Glomerular endothelial cell (primary cell): Measurements from ENCODE around the gene CYP2C8. TPM values are rescaled to one million over a fixed set of nuclear protein-coding genes. Genes with fewer than 3 reads are reported as not detected.
"Not testable (repeated sequence)": the region's sequence is repeated elsewhere in the genome, so short reads cannot be mapped to it uniquely, and the experiment has no call there.

Source experiments
- DNase-seq: peaks from one replicate; pipeline ENCODE4 v3.0.0-alpha.2; 2011; ENCODE audit warnings: low read depth, low spot score; ENCODE audit errors: extremely low read depth
- total RNA-seq: library from RNA; depleted of rRNA; stranded (reverse); fragments of >200 nt; gene quantifications from 2 replicates; pipeline ENCODE4 v1.2.3, GENCODE V29; 2015

CYP2C8 gene
- 0.34 TPM in 1 of 2 replicates, not detected in the other for total RNA-seq

DNA sequence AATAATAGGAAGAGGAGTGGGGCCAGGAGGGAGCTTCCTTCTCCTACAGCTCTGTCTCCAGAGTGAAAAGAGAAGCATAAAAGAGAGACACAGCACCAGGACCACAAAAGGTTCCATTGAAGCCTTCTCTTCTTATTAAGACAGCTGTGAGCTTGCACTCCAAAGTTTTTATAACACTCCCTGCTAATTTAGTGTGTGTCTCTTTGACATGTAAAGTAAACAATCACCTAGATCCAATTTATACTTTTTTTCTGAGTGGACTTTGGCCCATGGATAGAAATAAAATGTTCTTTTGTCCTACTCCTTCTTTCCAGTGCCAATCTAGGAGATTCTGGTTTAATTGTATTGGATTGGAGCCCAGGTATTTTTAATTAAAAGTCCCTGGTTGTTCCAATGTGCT lies at the start of gene CYP2C8:
Gene CYP2C8 (minus strand): TSS at position 212 of the 400 bp plus-strand sequence. CDS start 95 bp downstream, at position 117.
- no peak for DNase-seq

DNA sequence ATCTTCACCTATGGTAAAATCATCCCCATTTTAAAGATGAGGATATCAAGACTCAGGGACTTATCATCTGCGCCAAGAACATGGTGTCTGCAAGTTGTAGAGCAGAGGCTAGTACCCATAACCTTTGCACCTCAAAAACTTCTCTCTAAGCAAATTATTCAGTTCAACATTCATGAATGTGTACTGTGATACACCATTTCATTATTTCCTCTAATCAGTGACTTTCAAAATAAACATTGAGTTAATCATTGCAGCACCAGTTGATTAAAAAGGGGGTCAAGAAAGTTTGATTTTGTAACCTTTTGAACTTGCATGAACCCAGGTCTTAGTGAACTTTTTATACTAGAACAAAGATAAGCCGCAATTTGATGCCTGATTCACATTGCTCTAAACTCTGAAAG lies 47.6 kb upstream of the CYP2C8 start:
- DNase-seq = no peak

DNA sequence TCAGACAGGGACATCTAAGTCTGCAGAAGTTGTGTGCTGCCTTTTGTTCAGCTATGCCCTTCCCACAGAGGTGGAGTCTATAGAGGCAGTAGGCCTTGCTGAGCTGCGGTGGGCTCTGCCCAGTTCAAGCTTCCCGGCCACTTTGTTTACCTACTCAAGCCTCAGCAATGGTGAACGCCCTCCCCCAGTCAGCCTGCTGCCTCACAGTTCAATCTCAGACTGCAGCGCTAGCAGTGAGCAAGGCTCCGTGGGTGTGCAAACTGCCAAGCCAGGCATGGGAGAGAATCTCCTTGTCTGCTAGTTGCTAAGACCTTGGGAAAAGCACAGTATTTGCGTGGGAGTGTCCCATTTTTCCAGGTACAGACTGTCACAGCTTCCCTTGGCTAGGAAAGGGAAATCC lies 41.5 kb upstream of the CYP2C8 start:
- not testable (repeated sequence) for DNase-seq

DNA sequence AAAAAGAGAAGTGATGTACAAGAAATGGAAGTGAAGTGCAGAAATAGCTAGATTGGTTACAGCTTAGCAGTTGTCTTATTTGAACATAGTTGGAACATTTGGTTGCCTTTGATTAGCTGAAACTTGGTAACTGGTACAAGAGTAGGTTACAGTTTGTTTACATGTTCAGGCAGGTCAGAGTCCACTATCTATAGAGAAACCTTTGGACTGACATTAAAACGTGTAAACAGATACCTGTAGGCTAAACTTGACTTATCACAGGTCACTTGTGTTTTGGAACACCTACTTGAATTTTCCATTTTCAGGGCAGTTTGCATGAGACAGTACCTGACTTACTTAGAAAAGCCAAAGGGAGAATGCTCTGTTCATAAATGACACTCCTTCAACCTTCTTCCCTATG lies 28.5 kb upstream of the CYP2C8 start:
- no peak for DNase-seq

DNA sequence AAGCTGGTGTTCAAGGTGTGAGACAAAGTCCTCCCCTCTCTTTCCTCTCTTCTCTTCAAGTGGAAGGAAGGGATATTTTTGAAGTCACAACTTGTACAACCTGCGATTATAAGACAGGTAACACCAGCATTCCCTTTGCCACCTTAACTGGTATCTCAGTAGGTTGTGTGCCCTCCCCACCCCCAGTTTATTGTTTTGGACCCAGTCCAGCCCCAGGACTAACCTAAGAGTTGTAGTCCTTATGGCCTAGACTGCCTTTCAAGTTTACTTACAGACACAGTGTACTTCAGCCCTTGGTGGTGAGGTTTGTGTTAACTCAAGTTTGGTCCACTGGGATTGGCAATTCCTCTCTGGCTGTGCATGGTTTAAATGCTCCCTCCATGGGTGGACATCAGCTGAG lies 26.8 kb upstream of the CYP2C8 start:
- DNase-seq = no peak

DNA sequence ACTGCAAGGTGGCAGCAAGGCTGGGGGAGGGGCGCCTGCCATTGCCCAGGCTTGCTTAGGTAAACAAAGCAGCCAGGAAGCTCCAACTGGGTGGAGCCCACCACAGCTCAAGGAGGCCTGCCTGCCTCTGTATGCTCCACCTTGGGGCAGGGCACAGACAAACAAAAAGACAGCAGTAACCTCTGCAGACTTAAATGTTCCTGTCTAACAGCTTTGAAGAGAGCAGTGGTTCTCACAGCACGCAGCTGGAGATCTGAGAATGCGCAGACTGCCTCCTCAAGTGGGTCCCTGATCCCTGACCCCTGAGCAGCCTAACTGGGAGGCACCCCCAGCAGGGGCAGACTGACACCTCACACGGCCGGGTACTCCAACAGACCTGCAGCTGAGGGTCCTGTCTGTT lies 10.3 kb upstream of the CYP2C8 start:
- not testable (repeated sequence) for DNase-seq

DNA sequence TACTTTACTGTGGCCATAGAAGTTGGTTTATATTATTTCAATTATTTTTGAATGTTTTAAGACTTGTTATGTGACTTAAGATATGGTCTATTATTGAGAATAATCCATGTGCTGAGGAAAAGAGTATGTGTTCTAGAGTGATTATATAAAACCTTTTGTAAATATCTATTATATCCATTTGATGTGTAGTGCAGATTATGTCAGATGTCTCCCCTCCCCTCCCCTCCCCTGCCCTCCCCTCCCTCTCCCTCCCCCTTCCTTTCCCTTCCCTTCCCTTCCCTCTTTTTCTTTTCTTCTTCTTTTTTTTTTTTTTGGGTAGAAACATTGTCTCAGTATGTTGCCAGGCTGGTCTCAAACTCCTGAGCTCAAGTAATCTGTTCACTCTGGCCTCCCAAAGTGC lies 8.3 kb upstream of the CYP2C8 start:
- DNase-seq = no peak

DNA sequence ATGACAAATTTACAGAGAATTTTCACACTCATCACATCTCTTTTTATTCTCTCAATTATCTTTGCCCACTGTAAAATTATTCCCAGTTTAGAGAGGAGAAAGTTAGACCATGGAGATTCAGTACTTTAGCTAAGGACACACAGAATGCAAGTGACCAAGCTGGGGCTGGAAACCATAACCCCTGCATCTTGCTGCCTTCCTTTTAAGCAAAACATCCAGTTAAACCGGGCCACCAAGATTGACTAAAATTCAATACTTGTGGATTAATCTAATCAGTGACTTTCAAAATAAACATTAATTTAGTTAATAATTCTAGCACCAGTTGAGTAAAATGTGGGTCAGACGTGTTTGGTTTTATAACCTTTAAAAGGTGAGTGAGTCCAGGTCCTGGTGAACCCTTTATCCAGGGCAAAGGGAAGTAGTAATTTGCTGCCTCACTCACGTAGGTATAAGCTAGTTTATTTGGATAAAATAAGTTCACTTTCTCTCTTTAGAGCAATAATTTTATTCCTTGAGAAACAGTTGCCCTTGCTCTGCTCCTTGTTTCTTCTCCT lies 1.9 kb upstream of the CYP2C8 start:
- DNase-seq = no peak

DNA sequence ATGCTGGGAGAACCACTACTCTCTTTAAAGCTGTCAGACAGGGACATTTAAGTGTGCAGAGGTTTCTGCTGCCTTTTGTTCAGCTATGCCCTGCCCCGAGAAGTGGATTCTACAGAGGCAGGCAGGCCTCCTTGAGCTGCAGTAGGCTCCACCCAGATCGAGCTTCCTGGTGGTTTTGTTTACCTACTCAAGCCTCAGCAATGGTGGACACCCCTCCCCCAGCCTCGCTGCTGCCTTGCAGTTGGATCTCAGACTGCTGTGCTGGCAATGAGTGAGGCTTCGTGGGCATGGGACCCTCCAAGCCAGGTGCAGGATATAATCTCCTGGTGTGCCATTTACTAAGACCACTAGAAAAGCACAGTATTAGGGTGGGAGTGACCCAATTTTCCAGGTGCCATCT lies 5.2 kb downstream of the CYP2C8 start:
- not testable (repeated sequence) for DNase-seq

DNA sequence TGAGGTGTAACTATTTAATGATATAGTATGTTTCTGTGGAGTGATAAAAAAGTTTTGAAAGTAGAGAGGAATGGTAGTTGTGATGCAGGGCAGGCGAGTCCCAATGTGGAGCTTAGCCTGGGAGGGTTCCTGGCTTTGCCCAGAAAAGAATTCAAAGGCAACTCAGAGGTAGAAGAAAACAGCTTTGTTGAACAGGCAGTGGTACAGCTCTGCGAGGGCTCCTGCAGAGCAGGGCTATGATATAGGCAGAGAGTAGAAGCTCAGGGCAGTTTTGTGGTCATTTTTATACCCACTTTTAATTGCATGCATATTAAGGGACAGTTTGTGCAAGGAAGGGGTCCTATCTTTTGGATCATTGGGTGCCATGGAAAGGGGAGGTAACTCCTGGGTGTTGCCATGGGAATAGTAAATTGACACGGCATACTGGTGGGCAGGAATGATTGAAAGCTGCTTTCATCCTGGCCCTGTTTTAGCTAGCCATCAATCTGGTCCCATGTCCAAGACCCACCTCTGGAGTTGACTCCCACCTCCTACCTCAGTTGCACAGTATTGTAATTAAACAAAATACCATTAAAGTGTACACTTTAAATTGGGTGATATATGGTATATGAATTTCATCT lies 12.4 kb downstream of the CYP2C8 start:
- no peak for DNase-seq

DNA sequence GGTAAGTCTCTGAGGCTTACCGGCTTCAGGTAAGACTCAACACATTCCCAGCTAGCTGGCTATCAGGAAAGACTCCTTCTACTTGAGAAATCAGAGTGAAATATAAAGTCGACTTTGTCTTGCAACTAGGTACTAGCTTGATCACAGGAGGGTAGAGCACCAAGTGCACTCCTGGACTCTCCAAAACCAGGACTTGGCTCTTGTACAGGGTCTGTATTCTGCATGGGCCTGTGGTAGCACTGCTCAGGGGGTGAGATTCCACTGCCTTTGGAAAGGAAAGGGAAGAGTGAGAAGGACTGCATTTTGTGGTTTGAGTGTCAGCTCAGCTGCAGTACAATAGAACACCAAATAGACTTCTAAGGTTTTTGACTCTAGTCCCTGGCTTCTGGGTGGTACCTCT lies 19.4 kb downstream of the CYP2C8 start:
- no peak for DNase-seq

DNA sequence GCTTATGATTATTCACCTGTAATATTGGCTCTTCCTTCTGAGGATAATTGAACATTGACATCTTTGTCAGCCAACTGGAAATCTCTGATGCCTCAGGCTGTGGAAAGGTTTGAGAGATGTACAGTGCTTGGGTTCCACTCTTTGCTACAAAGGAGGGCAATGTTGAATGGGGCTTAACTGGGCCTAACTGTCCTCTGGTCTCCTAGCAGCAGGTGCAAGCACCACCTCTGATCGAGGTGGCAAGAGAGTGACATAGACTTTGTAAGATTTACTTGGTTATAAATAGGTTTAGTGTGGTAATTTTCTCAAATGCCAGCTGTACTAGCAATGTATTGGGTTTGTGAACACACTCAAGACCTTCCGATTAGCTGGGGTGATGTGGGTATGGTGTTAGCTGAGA lies 21.1 kb downstream of the CYP2C8 start:
- DNase-seq = no peak

DNA sequence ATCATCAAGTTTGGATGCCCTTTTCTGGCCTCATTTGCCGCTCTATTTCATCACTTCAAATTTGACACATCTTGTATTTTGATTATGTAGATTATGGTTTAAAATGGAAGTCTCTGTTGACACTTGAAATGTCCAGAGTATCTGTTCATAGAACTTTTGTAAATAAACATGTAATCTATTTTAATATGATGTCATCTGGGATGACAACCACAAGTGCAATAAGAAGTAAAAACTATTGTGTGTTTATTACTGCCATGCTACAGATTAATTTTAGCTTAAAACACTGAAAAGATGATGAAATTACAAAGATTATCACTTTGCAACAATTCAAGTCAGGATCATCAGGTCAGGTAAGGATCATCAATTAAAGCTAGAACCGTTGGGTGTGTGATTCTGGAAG lies 30.0 kb downstream of the CYP2C8 start:
- DNase-seq = no peak

DNA sequence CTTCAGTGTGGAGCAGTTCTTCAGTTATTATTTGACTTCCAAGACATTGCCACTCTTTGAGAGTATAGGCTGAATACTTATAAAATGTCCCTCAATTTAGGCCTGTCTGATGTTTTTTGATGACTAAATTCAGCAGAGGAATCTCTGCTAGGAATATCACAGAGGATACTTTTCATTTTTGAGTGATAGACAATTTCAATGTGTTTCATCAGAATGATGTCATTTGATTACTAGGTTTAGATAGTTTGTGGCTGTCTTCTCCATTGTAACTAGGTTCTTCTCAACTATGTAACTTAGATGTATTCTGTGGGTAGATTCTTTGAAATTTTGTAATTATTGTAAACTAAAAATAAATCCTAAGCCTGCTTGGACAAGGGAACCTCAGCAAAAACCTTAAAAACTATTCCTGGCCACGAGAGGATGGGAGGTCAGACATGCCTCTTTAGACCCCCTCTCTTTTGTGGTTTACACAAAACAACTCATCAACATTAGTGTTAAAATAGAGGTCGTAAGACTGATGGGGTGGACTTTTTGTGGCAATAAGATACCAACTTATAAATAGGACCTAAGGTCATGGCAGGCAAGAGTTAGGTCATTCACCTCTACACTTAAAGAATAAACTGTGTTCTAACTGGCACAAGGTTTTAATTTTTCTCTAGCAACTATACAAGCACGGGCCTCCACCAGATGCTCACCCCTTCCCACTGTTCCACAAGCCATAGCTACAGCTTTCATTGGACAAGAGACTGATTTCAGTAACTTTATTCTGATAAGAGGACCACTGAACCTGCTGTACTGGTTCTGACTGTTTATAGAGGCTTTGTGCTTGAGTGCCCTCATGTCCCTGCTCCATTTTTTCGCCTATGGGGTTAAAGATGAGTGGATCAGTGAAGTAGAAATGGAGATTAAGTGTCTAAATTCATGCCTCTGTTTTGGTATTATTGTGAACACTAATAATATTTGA lies 33.7 kb downstream of the CYP2C8 start:
- DNase-seq = no peak

DNA sequence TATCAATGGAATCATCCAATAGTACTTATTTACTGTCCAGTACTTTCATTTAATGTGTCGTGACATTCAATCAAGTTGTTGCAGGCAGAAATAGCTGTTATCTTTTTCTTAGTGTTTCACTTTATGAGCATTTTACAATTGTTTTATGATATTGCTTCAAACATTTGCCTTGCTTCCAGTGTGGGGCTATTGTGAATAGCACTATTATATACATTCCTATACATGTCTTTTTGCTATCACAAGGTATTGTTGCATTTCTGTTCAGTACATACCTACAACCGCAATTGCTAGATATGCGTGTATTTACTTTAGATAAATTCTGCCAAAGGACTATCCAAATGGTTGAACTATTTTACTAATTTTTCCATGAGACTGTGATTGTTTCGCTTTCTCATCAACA lies 34.9 kb downstream of the CYP2C8 start:
- DNase-seq = no peak

DNA sequence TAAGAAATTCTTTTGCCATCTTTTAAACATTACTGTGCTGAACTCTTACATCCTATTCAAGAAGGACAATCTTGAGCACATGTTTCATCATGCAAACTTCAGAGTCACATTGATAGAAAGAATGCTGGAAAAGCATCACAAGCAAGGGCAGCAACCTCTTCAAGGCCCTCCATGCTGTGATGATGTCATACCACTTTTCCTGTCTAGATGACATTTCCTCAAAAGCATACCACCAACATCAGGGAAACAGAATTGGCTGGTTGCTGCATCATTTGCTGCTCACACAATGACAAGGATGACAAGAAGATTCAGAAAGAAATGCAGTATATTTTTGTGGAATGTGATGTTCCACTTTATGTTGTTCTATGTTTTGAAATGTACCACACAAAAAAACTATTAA lies 37.6 kb downstream of the CYP2C8 start:
- DNase-seq = no peak

DNA sequence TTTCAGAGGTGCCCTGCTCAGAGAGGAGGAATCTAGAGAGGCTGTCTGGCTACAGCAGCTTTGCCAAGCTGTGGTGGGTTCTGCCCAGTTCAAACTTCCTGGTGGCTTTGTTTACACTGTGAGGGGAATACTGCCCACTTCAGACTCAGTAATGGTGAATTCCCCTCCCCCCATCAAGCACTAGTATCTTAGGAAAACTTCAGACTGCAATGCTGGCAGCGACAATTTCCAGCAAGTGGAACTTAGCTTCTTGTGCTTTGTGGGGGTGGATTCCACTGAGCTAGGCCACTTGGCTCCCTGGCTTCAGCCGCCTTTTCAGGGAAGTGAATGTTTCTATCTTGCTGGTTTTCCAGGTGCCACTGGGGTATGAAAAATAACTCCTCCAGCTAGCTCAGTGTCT lies 42.8 kb downstream of the CYP2C8 start:
- DNase-seq = no peak

DNA sequence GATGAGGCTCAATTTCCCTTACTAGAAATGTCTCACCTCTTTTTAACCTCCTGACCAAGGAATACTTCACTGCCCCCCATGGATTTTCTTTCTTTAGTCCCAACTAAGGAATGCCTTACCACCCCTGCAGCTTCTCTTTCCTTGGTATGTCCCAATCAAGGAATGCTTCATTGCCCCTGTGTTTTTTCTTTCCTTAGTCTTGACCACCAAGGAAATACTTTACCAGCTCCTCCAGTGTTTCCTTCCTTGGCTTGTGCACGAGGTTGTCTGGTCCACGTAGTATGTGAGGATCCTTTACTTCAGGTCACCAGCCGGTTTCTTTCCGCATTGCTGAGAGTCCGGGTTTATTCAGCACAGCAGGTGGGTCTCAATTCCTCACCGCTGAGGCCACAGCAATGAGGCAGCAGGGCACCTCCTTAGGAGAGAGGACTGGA lies 71.5 kb downstream of the CYP2C8 start:
- no peak for DNase-seq

DNA sequence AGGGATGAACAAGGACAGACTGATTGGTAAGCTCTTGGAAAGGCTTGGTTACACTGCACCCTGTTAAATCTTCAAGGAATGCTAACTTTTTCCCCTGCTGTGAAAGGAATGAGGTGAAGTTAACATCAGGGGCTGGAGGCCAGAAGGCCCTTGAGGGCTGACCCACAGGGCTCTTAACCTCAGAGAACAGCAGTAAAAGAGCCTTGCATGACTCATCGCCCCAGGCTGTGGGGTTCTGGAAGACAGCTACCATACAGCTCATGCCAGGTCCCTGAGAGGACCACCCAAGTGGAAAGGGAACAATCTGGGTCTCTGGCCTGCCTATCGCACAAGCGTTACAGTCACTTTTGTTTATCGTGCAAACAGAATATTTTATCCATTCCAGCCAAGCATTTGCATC lies 76.5 kb downstream of the CYP2C8 start:
- no peak for DNase-seq

DNA sequence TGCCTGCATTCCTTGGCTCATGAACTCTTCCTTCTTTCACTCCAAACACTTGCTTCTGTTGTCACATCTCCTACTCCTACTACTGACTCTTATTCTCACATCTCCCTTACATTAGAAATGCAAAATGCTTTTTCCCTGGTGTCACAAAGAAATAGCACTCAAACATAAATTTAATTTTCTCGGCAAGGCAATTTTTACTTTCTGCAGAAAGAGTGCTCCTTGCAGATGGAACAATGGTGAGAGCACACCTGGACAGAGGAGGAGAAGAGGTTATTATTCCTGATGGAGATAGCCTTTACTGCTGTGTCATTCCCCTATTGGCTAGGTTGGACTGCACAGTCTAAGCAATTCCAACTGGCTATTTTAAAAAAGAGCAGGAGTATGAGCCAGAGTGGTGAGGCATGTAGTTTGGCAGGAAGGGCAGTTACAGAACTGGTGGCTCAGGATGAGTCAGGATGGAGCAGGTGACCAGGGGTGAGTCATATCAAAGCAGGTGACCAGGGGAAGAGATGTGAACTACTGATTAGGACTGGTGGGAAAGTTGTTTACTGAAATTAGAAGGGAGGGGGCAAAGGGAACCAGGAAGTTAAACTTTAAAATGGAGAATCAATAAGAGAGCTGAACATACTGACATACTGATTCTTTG lies 77.9 kb downstream of the CYP2C8 start:
- DNase-seq = no peak

DNA sequence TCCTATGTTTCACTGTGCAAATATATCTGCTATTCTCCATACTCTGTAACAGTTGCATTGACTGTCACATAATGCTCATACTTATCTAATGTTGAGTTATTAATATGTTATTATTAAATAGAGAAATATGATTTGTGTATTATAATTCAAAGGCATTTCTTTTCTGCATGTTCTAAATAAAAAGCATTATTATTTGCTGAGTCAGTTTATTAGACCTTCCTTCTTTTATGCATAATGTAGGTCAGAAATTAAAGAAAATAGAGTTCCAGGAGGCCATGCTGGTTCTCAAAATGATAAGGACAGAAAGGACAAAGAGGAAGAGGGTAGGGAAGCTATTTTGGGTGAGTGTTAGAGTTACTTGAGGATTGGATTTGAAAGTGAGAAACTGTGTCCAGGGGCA lies 80.1 kb downstream of the CYP2C8 start:
- DNase-seq = no peak
